Measurements from ENCODE around the gene TRIP4. TPM values are rescaled to one million over a fixed set of nuclear protein-coding genes. Genes with fewer than 3 reads are reported as not detected.

The TRIP4 gene
- total RNA-seq, 1 experiment from 2014 or later = 12.9 TPM

GRCh38 chr15:64455961-64456371 is 68.3 kb downstream of the TRIP4 start (continued):
- TF ChIP-seq PRDM15 (CRISPR knock-in tag; IDR thresholded peaks at IDR 0.05) (no peak), ZNF416 (CRISPR knock-in tag; IDR thresholded peaks at IDR 0.05) (no peak), TEAD1 (CRISPR knock-in tag; IDR thresholded peaks at IDR 0.05) (no peak), E2F1 (CRISPR knock-in tag; IDR thresholded peaks at IDR 0.05) (no peak), ZMAT4 (CRISPR knock-in tag; IDR thresholded peaks at IDR 0.05) (no peak), E2F5 (CRISPR knock-in tag; IDR thresholded peaks at IDR 0.05) (no peak)

- no peak for ATAC-seq
- Mint-ChIP-seq H3K27ac (no peak overlapping the region), H3K27me3 (ENCODE audit: low read depth) (no peaks in the 10 kb centered on the region), H3K9me3 (no peaks in the 10 kb centered on the region), H3K4me3 (no peak overlapping the region), H3K36me3 (no peaks in the 10 kb centered on the region), H3K4me1 (peaks cover 59% of the 10 kb centered on the region)
- no peak for DNase-seq (ENCODE audit: low spot score)
- TF ChIP-seq EMX1 (CRISPR knock-in tag; IDR thresholded peaks at IDR 0.05) = no peak
- POLR2A ChIA-PET = no interaction called here
- CTCF ChIA-PET = interaction anchor here (1.0 kb wide), 1 partner anchor 225 kb away, joined by 4 read pairs; no protein-coding TSS in a partner anchor
These were observed 69.0 kb downstream of the TRIP4 start for GRCh38 chr15:64456634-64457108.

GRCh38 chr15:64459066-64459781 is 71.6 kb downstream of the TRIP4 start:
- no peaks in the 10 kb centered on the region for H3K9me3 Mint-ChIP-seq
- DNase-seq (ENCODE audit: low spot score) = no peak
- CTCF ChIA-PET = interaction anchor here (1.0 kb wide), 1 partner anchor 176 kb away, joined by 3 read pairs; no protein-coding TSS in a partner anchor
- POLR2A ChIA-PET = interaction anchor here (0.8 kb wide), 1 partner anchor 72 kb away, joined by 4 read pairs; the partner anchor contains the start of gene TRIP4
- ATAC-seq = no peak
- H3K4me1 Mint-ChIP-seq = peaks cover 72% of the 10 kb centered on the region
- H3K36me3 Mint-ChIP-seq = no peaks in the 10 kb centered on the region
- no peaks in the 10 kb centered on the region for H3K27me3 Mint-ChIP-seq (ENCODE audit: low read depth)
- TF ChIP-seq ZNF416 (CRISPR knock-in tag; IDR thresholded peaks at IDR 0.05) = no peak
- no peak for TF ChIP-seq ESRRA (CRISPR knock-in tag; IDR thresholded peaks at IDR 0.05; ENCODE audit: borderline replicate concordance)
- TF ChIP-seq ZNF281 (CRISPR knock-in tag; IDR thresholded peaks at IDR 0.05) = no peak
- TF ChIP-seq PREB (CRISPR knock-in tag; IDR thresholded peaks at IDR 0.05; ENCODE audit: borderline replicate concordance) = no peak
- TF ChIP-seq GRHL2 (CRISPR knock-in tag; IDR thresholded peaks at IDR 0.05; ENCODE audit: insufficient replicate concordance, severe bottlenecking) = no peak
- no peak for TF ChIP-seq ZMAT4 (CRISPR knock-in tag; IDR thresholded peaks at IDR 0.05)
- no peak for TF ChIP-seq ZBTB21 (CRISPR knock-in tag; IDR thresholded peaks at IDR 0.05; ENCODE audit: borderline replicate concordance)
- TF ChIP-seq JUN (CRISPR knock-in tag; IDR thresholded peaks at IDR 0.05) = no peak
- TF ChIP-seq MXD4 (CRISPR knock-in tag; IDR thresholded peaks at IDR 0.05; ENCODE audit: borderline replicate concordance) = no peak
- TF ChIP-seq RELA (CRISPR knock-in tag; IDR thresholded peaks at IDR 0.05; ENCODE audit: borderline replicate concordance) = no peak
- TF ChIP-seq ZNF396 (CRISPR knock-in tag; IDR thresholded peaks at IDR 0.05; ENCODE audit: borderline replicate concordance) = no peak
- no peak for TF ChIP-seq ZNF317 (CRISPR knock-in tag; IDR thresholded peaks at IDR 0.05; ENCODE audit: borderline replicate concordance, low read depth)
- TF ChIP-seq ATF1 (CRISPR knock-in tag; IDR thresholded peaks at IDR 0.05) = no peak
- H3K4me3 Mint-ChIP-seq = peak overlapping the region; percentile 69
- no peak overlapping the region for H3K27ac Mint-ChIP-seq
